SK-N-SH treated with all-trans-retinoic acid at 6 μM for 48 hours (cell line): ENCODE data around the gene IFNGR1.

Experiments
- ATAC-seq: fragments of 200-7000 bp; cut with Tn5 transposase; 3 replicates; pipeline ENCODE4 v1.9.1; 2020; ENCODE audit warnings: mild to moderate bottlenecking, moderate library complexity
- ARNTL ChIP-seq: fragments of 450-650 bp; formaldehyde crosslinking; IDR thresholded peaks from 2 replicates; pipeline ENCODE4 v1.5.0; 2020; ENCODE audit warnings: low read depth, mild to moderate bottlenecking, moderate library complexity, borderline replicate concordance
- BACH2 ChIP-seq: fragments of 250-450 bp; sonication (Bioruptor Pico); IDR thresholded peaks from 2 replicates; pipeline ENCODE4 v1.9.0; 2021; ENCODE audit warnings: mild to moderate bottlenecking, borderline replicate concordance
- CREB5 ChIP-seq: fragments of 250-450 bp; sonication (Bioruptor Pico); IDR thresholded peaks from 2 replicates; pipeline ENCODE4 v1.5.1; 2020; ENCODE audit warnings: low read depth, mild to moderate bottlenecking, moderate library complexity
- CSDC2 ChIP-seq: fragments of 250-450 bp; sonication (Bioruptor Pico); IDR thresholded peaks from 2 replicates; pipeline ENCODE4 v1.5.0; 2020; ENCODE audit warnings: mild to moderate bottlenecking, moderate library complexity
- CSRNP3 ChIP-seq: fragments of 250-450 bp; sonication (Bioruptor Pico); IDR thresholded peaks from 2 replicates; pipeline ENCODE4 v1.5.1; 2021; ENCODE audit warnings: mild to moderate bottlenecking, moderate library complexity
- ESRRG ChIP-seq: fragments of 250-450 bp; sonication (Bioruptor Pico); IDR thresholded peaks from 2 replicates; pipeline ENCODE4 v1.6.1; 2021; ENCODE audit warnings: mild to moderate bottlenecking
- GLIS3 ChIP-seq: fragments of 250-450 bp; sonication (Bioruptor Pico); IDR thresholded peaks from 2 replicates; pipeline ENCODE4 v1.5.0; 2020; ENCODE audit warnings: mild to moderate bottlenecking, moderate library complexity
- ISL1 ChIP-seq: fragments of 250-450 bp; sonication (Bioruptor Pico); IDR thresholded peaks from 2 replicates; pipeline ENCODE4 v2.1.2; 2022; ENCODE audit warnings: mild to moderate bottlenecking, moderate library complexity
- OSR1 ChIP-seq: fragments of 250-450 bp; sonication (Bioruptor Pico); IDR thresholded peaks from 2 replicates; pipeline ENCODE4 v1.8.0; 2022; ENCODE audit warnings: moderate library complexity, mild to moderate bottlenecking, inconsistent platforms
- PPARA ChIP-seq: fragments of 250-450 bp; sonication (Bioruptor Pico); IDR thresholded peaks from 2 replicates; pipeline ENCODE4 v1.5.0; 2020; ENCODE audit warnings: mild to moderate bottlenecking, borderline replicate concordance
- RARB ChIP-seq: fragments of 250-450 bp; sonication (Bioruptor Pico); IDR thresholded peaks from 2 replicates; pipeline ENCODE4 v1.8.0; 2021; ENCODE audit warnings: mild to moderate bottlenecking, moderate library complexity
- SNAI2 ChIP-seq: fragments of 250-450 bp; sonication (Bioruptor Pico); IDR thresholded peaks from 2 replicates; pipeline ENCODE4 v1.5.0; 2020; ENCODE audit warnings: mild to moderate bottlenecking, moderate library complexity
- TCF4 ChIP-seq: fragments of 250-450 bp; sonication (Bioruptor Pico); IDR thresholded peaks from 2 replicates; pipeline ENCODE4 v1.8.0; 2021; ENCODE audit warnings: mild to moderate bottlenecking, moderate library complexity, borderline replicate concordance
- TSHZ2 ChIP-seq: fragments of 250-450 bp; sonication (Bioruptor Pico); IDR thresholded peaks from 2 replicates; pipeline ENCODE4 v1.5.0; 2020; ENCODE audit warnings: mild to moderate bottlenecking, moderate library complexity
- ZC3H10 ChIP-seq: fragments of 250-450 bp; sonication (Bioruptor Pico); IDR thresholded peaks from 2 replicates; pipeline ENCODE4 v1.5.1; 2021; ENCODE audit warnings: mild to moderate bottlenecking, moderate library complexity
- ZFP3 ChIP-seq: fragments of 250-450 bp; sonication (Bioruptor Pico); IDR thresholded peaks from 2 replicates; pipeline ENCODE4 v1.5.0; 2020; ENCODE audit warnings: mild to moderate bottlenecking, moderate library complexity
- ZFP30 ChIP-seq: fragments of 450-650 bp; formaldehyde crosslinking; IDR thresholded peaks from 2 replicates; pipeline ENCODE4 v1.5.0; 2022; ENCODE audit warnings: mild to moderate bottlenecking, moderate library complexity
- ZNF565 ChIP-seq: fragments of 450-650 bp; formaldehyde crosslinking; conservative IDR thresholded peaks from 2 replicates; pipeline ENCODE4 v1.5.0; 2020; ENCODE audit warnings: low read depth, mild to moderate bottlenecking, moderate library complexity
- ZNF70 ChIP-seq: fragments of 450-650 bp; formaldehyde crosslinking; IDR thresholded peaks from 2 replicates; pipeline ENCODE4 v1.5.0; 2020; ENCODE audit warnings: mild to moderate bottlenecking, moderate library complexity
- ZNF8 ChIP-seq: fragments of 450-650 bp; formaldehyde crosslinking; IDR thresholded peaks from 2 replicates; pipeline ENCODE4 v1.5.0; 2020; ENCODE audit warnings: mild to moderate bottlenecking, moderate library complexity
- TF ChIP-seq, protein P1 (sequence below): fragments of 250-450 bp; sonication (Bioruptor Pico); IDR thresholded peaks from 2 replicates; pipeline ENCODE4 v1.8.0; 2020; ENCODE audit warnings: mild to moderate bottlenecking, moderate library complexity, borderline replicate concordance

IFNGR1 gene

GRCh38 chr6:137171824-137172733, 47.1 kb downstream of the IFNGR1 start:
- TF ChIP-seq TSHZ2 (CRISPR knock-in tag) (no peak), OSR1 (CRISPR knock-in tag) (no peak), CSDC2 (no peak), GLIS3 (CRISPR knock-in tag) (no peak), ESRRG (CRISPR knock-in tag) (no peak), ZC3H10 (CRISPR knock-in tag) (no peak), ZNF70 (CRISPR knock-in tag) (no peak), RARB (CRISPR knock-in tag) (no peak)
- no peak for ATAC-seq

- TF ChIP-seq ARNTL (CRISPR knock-in tag): no peak
- TF ChIP-seq CREB5 (CRISPR knock-in tag): no peak
- no peak for TF ChIP-seq ZNF70 (CRISPR knock-in tag)
- no peak for TF ChIP-seq BACH2 (CRISPR knock-in tag)
- no peak for TF ChIP-seq TCF4 (CRISPR knock-in tag)
- TF ChIP-seq ESRRG (CRISPR knock-in tag): no peak
- TF ChIP-seq ZNF8 (CRISPR knock-in tag): no peak
- TF ChIP-seq, protein P1, sequence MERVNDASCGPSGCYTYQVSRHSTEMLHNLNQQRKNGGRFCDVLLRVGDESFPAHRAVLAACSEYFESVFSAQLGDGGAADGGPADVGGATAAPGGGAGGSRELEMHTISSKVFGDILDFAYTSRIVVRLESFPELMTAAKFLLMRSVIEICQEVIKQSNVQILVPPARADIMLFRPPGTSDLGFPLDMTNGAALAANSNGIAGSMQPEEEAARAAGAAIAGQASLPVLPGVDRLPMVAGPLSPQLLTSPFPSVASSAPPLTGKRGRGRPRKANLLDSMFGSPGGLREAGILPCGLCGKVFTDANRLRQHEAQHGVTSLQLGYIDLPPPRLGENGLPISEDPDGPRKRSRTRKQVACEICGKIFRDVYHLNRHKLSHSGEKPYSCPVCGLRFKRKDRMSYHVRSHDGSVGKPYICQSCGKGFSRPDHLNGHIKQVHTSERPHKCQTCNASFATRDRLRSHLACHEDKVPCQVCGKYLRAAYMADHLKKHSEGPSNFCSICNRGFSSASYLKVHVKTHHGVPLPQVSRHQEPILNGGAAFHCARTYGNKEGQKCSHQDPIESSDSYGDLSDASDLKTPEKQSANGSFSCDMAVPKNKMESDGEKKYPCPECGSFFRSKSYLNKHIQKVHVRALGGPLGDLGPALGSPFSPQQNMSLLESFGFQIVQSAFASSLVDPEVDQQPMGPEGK (CRISPR knock-in tag): no peak
- no peak for TF ChIP-seq ZFP3 (CRISPR knock-in tag)
- TF ChIP-seq, all 23 proteins: peak for 0
- ATAC-seq: no peak
Measured at GRCh38 chr6:137171053-137171374, 48.2 kb downstream of the IFNGR1 start.

- TF ChIP-seq SNAI2 (CRISPR knock-in tag) (no peak), ARNTL (CRISPR knock-in tag) (no peak), TCF4 (CRISPR knock-in tag) (no peak), OSR1 (CRISPR knock-in tag) (no peak), ZFP30 (no peak), ZNF8 (CRISPR knock-in tag) (no peak), RARB (CRISPR knock-in tag) (no peak), ISL1 (CRISPR knock-in tag) (no peak), TSHZ2 (CRISPR knock-in tag) (no peak), ESRRG (CRISPR knock-in tag) (no peak), PPARA (CRISPR knock-in tag) (no peak), GLIS3 (CRISPR knock-in tag) (no peak), ZNF70 (CRISPR knock-in tag) (no peak), CREB5 (CRISPR knock-in tag) (no peak), CSRNP3 (CRISPR knock-in tag) (no peak), ZNF565 (no peak)
- TF ChIP-seq, protein P1 (CRISPR knock-in tag): no peak
- TF ChIP-seq, all 23 proteins: peak for 0
- no peak for ATAC-seq
Measured at GRCh38 chr6:137170266-137171052, 48.7 kb downstream of the IFNGR1 start.
